DMS53 treated with DMSO at 0.1 percent for 48 hours (cell line): Measurements from ENCODE around the gene CFAP46.
"Not testable (repeated sequence)": the region's sequence is repeated elsewhere in the genome, so short reads cannot be mapped to it uniquely, and the experiment has no call there.

ENCODE experiments used
- DNase-seq: peaks from one replicate; lab custom pipeline; 2025; ENCODE audit not compliant: unreplicated experiment; lab: John Stamatoyannopoulos, UW

Gene CFAP46

GRCh38 chr10:132929480-132929879 lies 12.9 kb downstream of the CFAP46 start:
- DNase-seq = no peak

- no peak for DNase-seq
Measured at GRCh38 chr10:132928261-132928660, 14.1 kb downstream of the CFAP46 start.

GRCh38 chr10:132927824-132928223 lies 14.5 kb downstream of the CFAP46 start:
- no peak for DNase-seq

GRCh38 chr10:132926777-132927650 lies 15.4 kb downstream of the CFAP46 start:
- DNase-seq = no peak

- DNase-seq = no peak
Measured at GRCh38 chr10:132926070-132926469, 16.3 kb downstream of the CFAP46 start.

- no peak for DNase-seq
Measured at GRCh38 chr10:132925614-132926013, 16.8 kb downstream of the CFAP46 start.

GRCh38 chr10:132925071-132925561 lies 17.3 kb downstream of the CFAP46 start:
- DNase-seq = no peak

- DNase-seq = no peak
Measured at GRCh38 chr10:132924046-132924952, 18.1 kb downstream of the CFAP46 start.

- DNase-seq = not testable (repeated sequence)
Measured at GRCh38 chr10:132923384-132923783, 19.0 kb downstream of the CFAP46 start.

- no peak for DNase-seq
Measured at GRCh38 chr10:132922872-132923271, 19.5 kb downstream of the CFAP46 start.

GRCh38 chr10:132921818-132922807 lies 20.3 kb downstream of the CFAP46 start:
- DNase-seq = no peak

GRCh38 chr10:132921086-132921485 lies 21.3 kb downstream of the CFAP46 start:
- DNase-seq = no peak

- no peak for DNase-seq
Measured at GRCh38 chr10:132920101-132920925, 22.1 kb downstream of the CFAP46 start.

GRCh38 chr10:132919374-132920100 lies 22.8 kb downstream of the CFAP46 start:
- no peak for DNase-seq

- no peak for DNase-seq
Measured at GRCh38 chr10:132918617-132919373, 23.6 kb downstream of the CFAP46 start.

GRCh38 chr10:132918264-132918616 lies 24.1 kb downstream of the CFAP46 start:
- DNase-seq = no peak

- DNase-seq = no peak
Measured at GRCh38 chr10:132916956-132917666, 25.3 kb downstream of the CFAP46 start.

- no peak for DNase-seq
Measured at GRCh38 chr10:132916421-132916841, 25.9 kb downstream of the CFAP46 start.
